HK-2 (cell line): ENCODE data around the gene LRPAP1.

Source experiments
- DNase-seq: peaks from one replicate; pipeline ENCODE4 v3.0.0-alpha.2; 2018; ENCODE audit not compliant: unreplicated experiment

LRPAP1 gene

DNA sequence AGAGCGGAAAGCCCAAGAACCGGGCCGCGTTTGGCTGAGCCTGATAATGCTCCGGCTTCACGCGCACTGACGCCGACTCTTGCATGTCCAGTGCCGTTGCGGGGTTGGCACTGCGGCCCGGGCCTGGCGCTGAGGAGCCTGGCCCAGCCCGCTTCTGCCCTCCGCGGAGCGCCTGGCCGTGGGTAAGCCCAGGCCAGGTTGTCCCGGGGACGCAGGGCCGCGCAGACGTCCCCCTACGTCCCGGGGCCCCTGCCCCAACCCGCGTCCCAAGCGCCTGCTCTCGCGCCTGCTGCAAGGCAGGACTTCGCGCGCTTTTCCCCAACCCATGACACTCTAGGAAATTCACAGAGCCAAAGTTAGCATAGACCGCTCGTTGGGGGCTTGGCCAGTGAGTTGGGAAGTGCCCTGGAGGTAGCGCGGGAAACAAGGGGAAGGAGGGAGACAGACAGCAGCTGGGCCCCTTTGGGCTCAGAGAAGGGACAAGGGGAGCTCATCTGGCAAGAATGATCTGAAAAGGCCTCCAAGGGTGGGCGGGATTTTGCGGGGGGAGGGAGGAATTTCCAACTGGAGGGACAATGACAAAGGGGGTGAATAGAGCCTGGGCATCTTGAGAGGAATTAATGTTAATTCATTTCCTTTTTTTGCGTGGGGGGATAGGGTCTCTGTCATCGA is 665 bp upstream of the LRPAP1 start:
- DNase-seq, result no peak

DNA sequence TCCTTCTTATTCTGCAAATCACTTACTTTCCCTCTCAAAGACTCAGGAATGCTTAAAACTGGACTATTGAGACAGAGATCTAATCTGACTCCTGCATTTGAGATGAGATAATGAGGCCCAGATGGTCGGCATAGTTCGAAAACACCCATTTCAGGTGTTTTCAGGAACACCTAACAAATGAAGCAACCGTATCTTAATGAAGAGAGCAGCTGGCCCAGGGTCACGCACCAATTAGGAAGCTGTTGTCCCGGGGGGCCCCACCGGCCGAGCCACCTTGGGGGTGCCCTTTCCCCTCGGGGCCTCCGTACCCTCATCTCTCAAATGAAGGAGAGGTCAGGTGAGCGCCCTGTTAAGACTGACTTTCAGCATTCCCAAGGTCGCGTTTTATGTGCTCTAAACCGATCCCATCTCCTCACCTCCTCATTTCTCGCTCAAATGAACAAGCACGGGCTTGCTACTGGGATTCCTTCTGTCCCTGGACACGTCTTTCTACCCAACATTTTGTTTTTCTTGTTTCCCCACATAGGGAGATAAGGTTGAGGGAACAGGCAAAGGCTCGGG is 824 bp downstream of the LRPAP1 start:
- DNase-seq, result no peak

- no peak for DNase-seq
Measured at GRCh38 chr4:3530663-3531254, 1.5 kb downstream of the LRPAP1 start.

GRCh38 chr4:3530051-3530450 is 2.2 kb downstream of the LRPAP1 start:
- no peak for DNase-seq

GRCh38 chr4:3529363-3529762 is 2.9 kb downstream of the LRPAP1 start:
- DNase-seq, result no peak

DNA sequence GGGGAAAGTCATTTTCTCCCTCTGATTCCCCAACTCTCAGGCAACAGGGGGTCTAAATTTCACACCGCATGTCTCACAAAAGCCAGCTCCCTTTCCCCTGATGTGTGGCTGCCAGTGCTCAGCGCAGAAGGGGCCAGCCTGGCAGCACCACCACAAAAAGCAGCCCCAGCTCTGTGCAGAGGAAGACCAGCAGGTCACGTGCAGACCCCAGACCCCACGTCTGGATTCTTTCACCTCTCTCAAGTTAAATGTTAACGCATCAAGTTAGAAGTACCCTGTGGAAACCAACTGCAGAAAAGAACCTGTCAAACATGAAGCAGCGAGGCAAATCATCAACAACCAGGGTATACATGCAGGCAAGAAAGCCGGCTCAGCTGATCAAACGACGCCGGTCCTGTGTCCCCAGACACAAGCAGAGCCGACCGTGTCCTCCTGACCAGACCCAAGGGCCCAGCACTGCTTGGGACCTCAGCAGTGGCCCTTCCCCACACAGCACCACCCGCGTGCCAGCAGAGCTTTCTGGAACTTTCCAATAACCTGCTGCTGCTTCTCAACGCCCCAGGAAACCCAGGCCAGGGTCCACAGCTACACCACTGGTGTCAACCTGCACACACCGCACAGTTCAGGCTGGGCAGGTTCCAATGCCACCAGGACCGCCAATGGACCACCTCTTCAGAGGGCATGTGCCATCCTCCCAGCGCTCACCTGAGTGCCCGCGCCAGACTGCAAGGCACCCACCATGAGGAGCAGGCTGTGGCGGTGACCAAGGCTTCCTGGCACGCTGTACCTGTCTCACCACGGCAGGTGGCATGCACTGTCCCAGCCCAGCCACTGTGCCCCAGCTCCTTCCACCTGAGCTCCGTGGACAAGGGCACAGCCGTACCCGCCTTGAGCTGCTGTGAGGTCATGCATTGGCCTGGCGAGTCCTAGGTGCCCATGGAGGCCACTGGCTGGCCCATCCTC is 4.0 kb downstream of the LRPAP1 start:
- no peak for DNase-seq

DNA sequence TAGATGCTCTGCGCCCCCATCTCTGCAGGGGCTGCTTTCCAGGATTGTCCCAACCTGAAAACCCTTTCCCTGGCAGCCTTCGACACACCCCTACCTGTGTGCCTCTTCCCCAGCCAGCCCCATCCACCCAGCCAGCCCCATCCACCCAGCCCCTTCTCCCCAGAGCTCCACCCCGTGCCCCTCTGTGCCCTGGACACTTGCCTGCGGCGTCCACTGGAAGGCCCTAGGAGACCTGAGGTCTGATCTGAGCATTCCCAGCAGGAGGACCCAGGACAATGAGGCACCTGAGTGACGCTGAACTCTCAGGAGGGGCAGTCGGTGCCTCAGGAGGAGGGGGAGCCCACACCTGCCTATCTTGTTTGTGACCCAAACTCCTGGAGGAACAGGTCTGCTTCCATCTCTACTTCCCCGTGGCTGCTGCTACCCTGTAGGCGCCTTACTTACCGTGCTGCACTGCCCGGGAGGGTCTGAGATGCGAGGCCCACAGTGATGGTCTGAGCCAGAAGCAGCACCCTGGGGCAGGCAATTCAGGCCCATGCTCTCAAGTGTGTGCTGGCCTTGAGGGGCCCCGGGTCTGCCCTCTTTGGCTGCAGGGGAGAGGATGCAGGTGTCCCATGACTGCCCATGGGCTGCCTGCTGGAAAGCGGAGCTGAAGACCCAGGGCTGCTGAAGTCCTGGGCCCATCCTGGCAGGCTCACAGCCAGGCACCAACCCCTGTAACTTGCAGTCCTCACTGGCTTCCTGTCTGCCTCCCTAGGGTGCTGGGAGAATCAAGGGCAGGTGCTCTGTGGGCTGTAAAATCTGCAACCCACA is 4.9 kb downstream of the LRPAP1 start:
- DNase-seq, result no peak

DNA sequence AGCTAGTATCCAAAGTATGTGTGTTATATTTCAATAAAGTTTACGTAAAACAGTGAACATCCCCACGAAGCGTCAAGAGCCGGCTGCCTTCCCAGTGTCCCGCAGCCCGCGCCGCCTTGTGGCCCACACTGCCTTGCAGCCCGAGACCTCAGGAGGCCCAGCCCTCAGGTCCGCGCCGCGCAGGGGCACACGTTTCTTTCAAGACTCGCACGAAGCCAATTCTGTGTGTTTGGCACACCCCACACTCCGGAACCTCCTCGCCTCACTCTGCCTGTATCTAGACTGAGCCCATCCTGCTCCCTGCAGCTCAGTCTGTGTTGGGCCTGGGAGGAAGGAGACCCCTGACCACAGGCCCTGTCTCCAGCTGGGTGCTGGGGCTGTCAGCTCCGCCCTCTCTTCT is 5.8 kb downstream of the LRPAP1 start:
- DNase-seq, result no peak

DNA sequence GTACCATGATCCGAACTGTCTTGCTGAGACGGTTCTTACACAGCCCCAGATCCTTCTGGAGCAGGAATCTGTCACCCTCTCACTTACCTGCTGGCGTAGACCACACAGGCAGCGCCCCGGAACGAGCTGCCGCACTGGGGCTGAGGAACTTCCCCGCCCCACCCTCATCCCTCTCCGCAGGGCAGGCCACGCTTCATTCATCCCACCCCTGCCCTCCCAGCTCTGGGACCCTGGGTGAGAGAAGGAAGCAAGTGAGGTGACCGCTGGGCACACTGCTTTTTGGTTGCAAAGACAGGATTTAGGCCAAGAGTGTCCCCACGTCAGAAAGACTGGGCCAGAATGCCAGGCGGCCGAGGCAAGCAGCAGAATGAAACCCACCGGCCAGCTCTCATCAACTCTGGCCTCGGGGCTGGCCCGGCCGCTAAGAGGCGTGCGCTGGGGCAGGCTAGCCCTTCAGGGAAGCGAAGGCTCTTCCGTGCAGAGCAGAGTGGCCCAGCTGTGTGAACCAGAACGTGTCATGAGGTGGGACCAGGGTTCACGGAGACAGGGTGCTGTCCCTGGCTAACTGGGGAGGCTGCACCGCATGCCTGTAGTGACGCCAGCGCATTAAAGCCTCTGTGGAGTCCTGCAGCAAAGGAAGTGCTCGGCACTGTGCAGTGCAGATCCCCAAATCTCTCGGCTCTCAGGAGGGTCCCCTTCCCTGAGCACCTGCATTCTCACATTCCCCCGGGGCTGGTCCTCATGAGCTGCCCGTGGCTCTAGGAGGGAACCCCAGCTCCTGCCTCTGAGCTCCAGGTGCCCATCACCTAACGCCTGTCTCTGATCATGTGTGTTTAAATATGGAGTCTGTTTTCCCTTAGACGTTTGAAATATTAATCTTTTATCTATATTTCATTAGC is 6.4 kb downstream of the LRPAP1 start:
- DNase-seq, result no peak

DNA sequence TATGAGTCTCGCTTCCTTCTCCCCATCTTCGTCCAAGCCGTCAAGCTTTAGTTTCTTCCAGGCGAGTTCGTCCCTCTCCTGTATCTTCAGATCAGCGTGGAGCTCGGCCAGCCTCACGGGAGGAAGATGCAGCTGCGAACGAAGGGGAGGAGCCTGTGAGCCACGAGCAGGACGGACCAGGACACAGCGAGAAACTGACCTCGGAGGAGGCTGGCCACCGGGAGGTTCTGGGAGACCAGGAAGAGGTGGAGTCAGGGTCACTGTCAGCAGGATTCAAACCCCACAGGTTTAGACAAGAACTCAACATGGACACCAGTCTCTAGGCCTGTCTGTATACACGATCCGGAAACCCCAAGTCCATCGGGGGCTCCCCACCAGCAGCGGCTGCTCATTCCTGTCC is 7.3 kb downstream of the LRPAP1 start:
- DNase-seq, result no peak

- DNase-seq, result no peak
Measured at GRCh38 chr4:3524349-3524748, 7.9 kb downstream of the LRPAP1 start.

DNA sequence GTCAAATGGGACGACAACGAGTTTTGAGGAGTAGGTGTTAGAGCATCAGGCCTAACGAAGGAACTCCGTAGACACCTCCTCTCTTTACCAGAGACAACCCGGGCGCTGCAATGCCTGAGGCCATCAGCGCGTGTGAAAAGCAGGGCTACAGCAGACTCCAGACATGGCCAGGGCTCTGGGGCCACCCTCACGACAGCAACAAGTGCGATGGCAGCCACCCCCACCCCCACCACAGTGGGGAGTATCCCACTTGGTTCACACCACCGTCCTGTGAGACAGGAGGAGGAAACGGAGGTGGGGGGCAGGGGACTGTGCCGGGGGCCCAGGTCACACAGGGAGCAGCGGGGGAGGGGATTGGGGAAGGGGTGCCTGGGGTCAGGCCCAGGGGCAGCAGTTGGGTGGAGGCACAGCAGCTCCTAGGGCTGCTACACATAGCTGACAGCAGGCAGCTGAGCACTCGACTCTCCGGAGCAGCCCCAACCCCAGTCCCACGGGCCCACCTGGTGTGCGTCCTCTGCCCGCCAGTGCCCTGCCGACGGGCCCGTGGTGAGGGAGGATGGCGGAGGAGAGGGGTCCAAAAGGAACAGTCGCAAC is 8.5 kb downstream of the LRPAP1 start:
- DNase-seq, result no peak

DNA sequence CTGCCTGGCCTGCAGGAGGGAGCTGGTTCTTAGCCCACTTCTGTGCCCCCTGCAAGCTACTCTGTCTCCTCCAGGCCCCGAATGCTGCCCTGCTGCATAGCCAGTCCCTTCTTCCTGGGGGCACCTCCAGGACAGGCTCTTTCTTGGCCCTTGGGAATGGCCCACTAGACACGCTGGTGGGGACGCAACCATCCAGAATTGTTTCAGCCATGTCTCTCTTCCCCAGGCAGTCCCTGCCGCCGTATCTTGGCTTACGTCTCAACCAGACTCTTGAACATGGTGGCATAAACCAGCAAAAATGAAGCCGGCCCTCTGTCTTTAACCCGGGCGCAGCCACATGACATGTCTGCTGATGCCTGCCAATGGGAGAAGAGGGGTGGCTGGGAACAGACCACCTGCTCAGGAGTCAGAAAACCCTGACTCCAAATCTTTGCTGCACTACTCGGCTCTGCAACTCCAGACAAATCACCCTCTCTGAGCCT is 9.0 kb downstream of the LRPAP1 start:
- no peak for DNase-seq

DNA sequence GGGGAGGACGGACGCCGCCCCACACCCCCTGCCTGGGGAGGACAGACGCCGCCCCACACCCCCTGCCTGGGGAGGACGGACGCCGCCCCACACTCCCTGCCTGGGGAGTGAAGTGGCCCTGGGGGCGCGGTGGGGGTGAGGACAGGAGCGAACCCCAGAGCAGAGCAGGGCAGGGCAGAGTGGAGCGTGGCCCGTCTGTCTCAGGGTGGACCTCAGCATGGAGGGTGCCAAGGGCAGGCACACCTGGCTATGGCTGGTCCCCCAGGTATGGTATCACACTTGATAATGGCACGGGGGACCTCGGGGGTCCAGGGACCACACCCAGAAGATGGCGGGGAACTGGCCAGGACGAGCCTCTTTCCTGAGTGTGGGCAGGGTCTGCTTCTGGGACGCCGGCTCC is 9.6 kb downstream of the LRPAP1 start:
- no peak for DNase-seq

DNA sequence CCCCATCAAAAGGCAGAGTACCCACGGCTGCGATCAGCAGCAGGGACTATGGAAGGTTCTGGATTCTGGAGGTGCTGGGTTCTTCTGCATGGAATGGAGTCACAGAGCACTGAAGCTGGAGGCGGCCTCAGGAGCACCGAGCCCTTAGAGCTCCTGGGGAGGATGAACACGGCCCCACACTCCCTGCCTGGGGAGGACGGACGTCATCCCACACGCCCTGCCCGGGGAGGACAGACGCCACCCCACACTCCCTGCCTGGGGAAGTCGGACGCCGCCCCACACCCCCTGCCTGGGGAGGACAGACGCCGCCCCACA is 9.9 kb downstream of the LRPAP1 start:
- no peak for DNase-seq

DNA sequence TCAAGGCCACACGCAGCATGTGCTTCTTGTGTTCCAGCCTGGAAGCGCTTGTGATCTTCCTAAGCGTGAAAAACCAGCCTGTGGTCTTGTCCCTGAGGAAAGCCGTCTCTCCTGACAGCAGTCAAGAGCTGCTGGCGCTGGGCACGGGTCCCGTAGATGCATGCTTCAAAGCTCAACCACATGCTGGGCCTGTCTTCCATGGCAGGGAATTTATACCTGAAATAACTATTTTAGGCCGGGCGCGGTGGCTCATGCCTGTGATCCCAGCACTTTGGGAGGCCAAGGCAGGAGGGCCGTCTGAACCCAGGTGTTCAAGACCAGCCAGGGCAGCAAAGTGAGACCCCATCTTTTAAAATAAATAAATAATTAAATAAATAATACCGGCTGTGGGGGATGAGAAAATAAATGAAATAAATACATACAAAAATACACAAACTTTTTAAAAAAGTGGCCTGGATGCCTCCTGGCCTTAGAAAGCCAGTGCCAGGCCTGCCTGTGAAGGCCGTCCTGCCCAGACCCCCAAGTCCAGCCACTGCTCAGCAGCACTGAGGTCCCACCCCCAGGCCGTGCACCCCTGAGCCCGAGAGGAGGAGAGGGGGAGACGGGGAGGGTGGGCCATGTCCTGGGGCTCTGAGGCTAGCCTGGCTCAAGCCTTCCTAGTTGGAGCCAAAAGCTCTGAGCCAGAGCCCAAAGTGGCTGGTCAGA is 10.4 kb downstream of the LRPAP1 start:
- DNase-seq, result no peak

- DNase-seq, result no peak
Measured at GRCh38 chr4:3520796-3521600, 11.2 kb downstream of the LRPAP1 start.

GRCh38 chr4:3520276-3520675 is 11.9 kb downstream of the LRPAP1 start:
- DNase-seq, result no peak
